Measurements from ENCODE around the gene MED7. TPM values are rescaled to one million over a fixed set of nuclear protein-coding genes. Genes with fewer than 3 reads are reported as not detected.

The MED7 gene
- total RNA-seq, 1 experiment from 2014 or later, result 8.7 TPM

GRCh38 chr5:157178966-157179365 lies 36.3 kb upstream of the MED7 start:
- Histone ChIP-seq H3K4me1 (ENCODE audit: insufficient read depth, low read length, poor library complexity, severe bottlenecking) (no peaks in the 10 kb centered on the region), H3K27ac (ENCODE audit: low read depth, low read length, poor library complexity, severe bottlenecking) (no peak overlapping the region), H3K36me3 (ENCODE audit: insufficient read depth, low read length, poor library complexity, severe bottlenecking) (no peaks in the 10 kb centered on the region), H3K9me3 (ENCODE audit: low read depth, low read length, poor library complexity, severe bottlenecking) (no peaks in the 10 kb centered on the region), H3K4me3 (ENCODE audit: low read depth, low read length, poor library complexity, severe bottlenecking) (no peak overlapping the region), H3K27me3 (replicated peaks; ENCODE audit: insufficient read depth, low read depth, low read length, poor library complexity) (peaks cover 16% of the 10 kb centered on the region)
- ChIA-PET CTCF (no interaction called here), POLR2A (ENCODE audit: low non-redundant PET) (no interaction called here)
- DNase-seq (ENCODE audit: low spot score), result no peak
- intact Hi-C loops (cut with micrococcal nuclease; ENCODE audit: unreplicated experiment), result no loop called here
- no peak for TF ChIP-seq EZH2 (IDR thresholded peaks at IDR 0.05; ENCODE audit: borderline replicate concordance, low read depth, low read length, poor library complexity, severe bottlenecking)
- TF ChIP-seq CTCF (conservative IDR thresholded peaks at IDR 0.05; ENCODE audit: low read depth, low read length), result no peak
- BruUV-seq (replicated peaks), result no TSS peak

GRCh38 chr5:157177953-157178352 lies 35.3 kb upstream of the MED7 start:
- no TSS peak for BruUV-seq (replicated peaks)
- POLR2A ChIA-PET (ENCODE audit: low non-redundant PET), result no interaction called here
- CTCF ChIA-PET, result no interaction called here

GRCh38 chr5:157175071-157175612 lies 32.5 kb upstream of the MED7 start:
- Histone ChIP-seq H3K27me3 (replicated peaks; ENCODE audit: insufficient read depth, low read depth, low read length, poor library complexity) (peaks cover 3% of the 10 kb centered on the region), H3K36me3 (ENCODE audit: insufficient read depth, low read length, poor library complexity, severe bottlenecking) (no peaks in the 10 kb centered on the region), H3K27ac (ENCODE audit: low read depth, low read length, poor library complexity, severe bottlenecking) (no peak overlapping the region), H3K9me3 (ENCODE audit: low read depth, low read length, poor library complexity, severe bottlenecking) (no peaks in the 10 kb centered on the region), H3K4me1 (ENCODE audit: insufficient read depth, low read length, poor library complexity, severe bottlenecking) (no peaks in the 10 kb centered on the region), H3K4me3 (ENCODE audit: low read depth, low read length, poor library complexity, severe bottlenecking) (no peak overlapping the region)
- POLR2A ChIA-PET (ENCODE audit: low non-redundant PET), result no interaction called here
- intact Hi-C loops (cut with micrococcal nuclease; ENCODE audit: unreplicated experiment), result no loop called here
- CTCF ChIA-PET, result no interaction called here
- no peak for DNase-seq (ENCODE audit: low spot score)
- BruUV-seq (replicated peaks), result no TSS peak
- TF ChIP-seq EZH2 (IDR thresholded peaks at IDR 0.05; ENCODE audit: borderline replicate concordance, low read depth, low read length, poor library complexity, severe bottlenecking) (no peak), CTCF (conservative IDR thresholded peaks at IDR 0.05; ENCODE audit: low read depth, low read length) (no peak)

More at GRCh38 chr5:157177953-157178352, 35.3 kb upstream of the MED7 start:
- Histone ChIP-seq H3K4me3 (ENCODE audit: low read depth, low read length, poor library complexity, severe bottlenecking) (no peak overlapping the region), H3K36me3 (ENCODE audit: insufficient read depth, low read length, poor library complexity, severe bottlenecking) (no peaks in the 10 kb centered on the region), H3K27me3 (replicated peaks; ENCODE audit: insufficient read depth, low read depth, low read length, poor library complexity) (peaks cover 16% of the 10 kb centered on the region), H3K4me1 (ENCODE audit: insufficient read depth, low read length, poor library complexity, severe bottlenecking) (no peaks in the 10 kb centered on the region), H3K9me3 (ENCODE audit: low read depth, low read length, poor library complexity, severe bottlenecking) (no peaks in the 10 kb centered on the region), H3K27ac (ENCODE audit: low read depth, low read length, poor library complexity, severe bottlenecking) (no peak overlapping the region)
- intact Hi-C loops (cut with micrococcal nuclease; ENCODE audit: unreplicated experiment), result no loop called here
- no peak for TF ChIP-seq CTCF (conservative IDR thresholded peaks at IDR 0.05; ENCODE audit: low read depth, low read length)
- no peak for TF ChIP-seq EZH2 (IDR thresholded peaks at IDR 0.05; ENCODE audit: borderline replicate concordance, low read depth, low read length, poor library complexity, severe bottlenecking)
- no peak for DNase-seq (ENCODE audit: low spot score)

Data from A673 (cell line).